CD4-positive, CD25-positive, alpha-beta regulatory T cell (primary cell): ENCODE measurements around the gene MAP3K14. TPM values are rescaled to one million over a fixed set of nuclear protein-coding genes. Genes with fewer than 3 reads are reported as not detected.

Experiments
- ATAC-seq, 2 donors: fragments of 150-1000 bp; cut with Tn5 transposase; one replicate each; pipeline ENCODE4 v1.10.0; 2021; ENCODE audit warnings: low read depth in 2 of 2, moderate number of reproducible peaks in 2 of 2, moderate library complexity in 1 of 2
- DNase-seq, 3 donors: peaks; one replicate each; pipeline versions ENCODE4 v3.0.0 to v3.0.0-alpha.2; 2012 to 2022; ENCODE audit warnings: mixed read lengths in 1 of 3
- H3K27ac ChIP-seq: one replicate; pipeline ENCODE4 v1.7.0; 2013; ENCODE audit warnings: mild to moderate bottlenecking, low read length; ENCODE audit not compliant: insufficient read depth, poor library complexity, severe bottlenecking
- H3K27me3 ChIP-seq: one replicate; pipeline ENCODE4 v1.7.0; 2013; ENCODE audit warnings: low read length; ENCODE audit not compliant: control insufficient read depth, insufficient read depth
- H3K36me3 ChIP-seq: one replicate; pipeline ENCODE4 v1.7.0; 2013; ENCODE audit warnings: mild to moderate bottlenecking, low read length, moderate library complexity; ENCODE audit not compliant: control insufficient read depth, insufficient read depth
- H3K4me1 ChIP-seq: 2 replicates; pipeline ENCODE4 v1.7.0; 2013; ENCODE audit warnings: mild to moderate bottlenecking, low read length; ENCODE audit not compliant: insufficient read depth, control insufficient read depth, poor library complexity, severe bottlenecking
- H3K4me3 ChIP-seq: one replicate; pipeline ENCODE4 v1.7.0; 2013; ENCODE audit warnings: low read depth, mild to moderate bottlenecking, low read length, moderate library complexity
- H3K9me3 ChIP-seq, 2 experiments: 1 replicate in 1 of 2; 2 replicates in 1 of 2; pipeline ENCODE4 v1.7.0; 2013; ENCODE audit warnings: low read length in 2 of 2, mild to moderate bottlenecking in 1 of 2, moderate library complexity in 1 of 2; ENCODE audit not compliant: control insufficient read depth in 2 of 2
- H3K27ac Mint-ChIP-seq, 3 donors: one replicate each; pipeline ENCODE4 v1.8.0; 2020 to 2022; ENCODE audit warnings: mild to moderate bottlenecking in 3 of 3, mixed read lengths in 3 of 3, moderate library complexity in 2 of 3
- H3K27me3 Mint-ChIP-seq: one replicate; pipeline ENCODE4 v1.8.0; 2022; ENCODE audit warnings: mild to moderate bottlenecking, mixed read lengths
- H3K36me3 Mint-ChIP-seq: one replicate; pipeline ENCODE4 v1.8.0; 2020; ENCODE audit warnings: mixed read lengths
- H3K4me1 Mint-ChIP-seq, 4 donors: one replicate each; pipeline ENCODE4 v1.8.0; 2020 to 2022; ENCODE audit warnings: mixed read lengths in 4 of 4, mild to moderate bottlenecking in 1 of 4
- H3K4me3 Mint-ChIP-seq, 4 donors: one replicate each; pipeline ENCODE4 v1.8.0; 2020 to 2022; ENCODE audit warnings: mild to moderate bottlenecking in 4 of 4, mixed read lengths in 4 of 4, moderate library complexity in 3 of 4
- H3K9me3 Mint-ChIP-seq, 7 donors: one replicate each; pipeline ENCODE4 v1.8.0; 2020 to 2022; ENCODE audit warnings: mixed read lengths in 7 of 7, mild to moderate bottlenecking in 3 of 7, moderate library complexity in 2 of 7
- polyA plus RNA-seq, 4 donors: library from polyadenylated mRNA; unstranded; fragments of 300-500 nt; fragmentation: Illumina TruSeq; gene quantifications; one replicate each; pipeline ENCODE4 v1.2.3, GENCODE V29; 2021
- total RNA-seq: library from RNA; stranded (reverse); gene quantifications from one replicate; pipeline ENCODE4 v1.2.3, GENCODE V29; 2022

The MAP3K14 gene
- total and polyA plus RNA-seq, 5 donors from 2014 or later = 5.9 to 61.3 (median 7.2) TPM

- DNase-seq (no peak), ATAC-seq (no peak)
- Mint-ChIP-seq H3K4me3 (no peak overlapping the region), H3K27ac (peak overlapping the region in 1 of 3 donors; percentile 23), H3K36me3 (peaks cover 21% of the 10 kb centered on the region), H3K9me3 (no peaks in the 10 kb centered on the region), H3K27me3 (no peaks in the 10 kb centered on the region), H3K4me1 (peaks cover 0 to 21% (median 7%) of the 10 kb centered on the region in 4 donors)
- peaks cover 79% of the 10 kb centered on the region for H3K36me3 ChIP-seq
- H3K27ac ChIP-seq = no peak overlapping the region
- H3K9me3 ChIP-seq = no peaks in the 10 kb centered on the region
- H3K4me1 ChIP-seq = peaks cover 17% of the 10 kb centered on the region
- no peak overlapping the region for H3K4me3 ChIP-seq
- no peaks in the 10 kb centered on the region for H3K27me3 ChIP-seq
Observed at GRCh38 chr17:45266372-45266926, 50.4 kb downstream of the MAP3K14 start.

GRCh38 chr17:45265821-45266220 lies 51.0 kb downstream of the MAP3K14 start:
- Mint-ChIP-seq H3K36me3 (peaks cover 21% of the 10 kb centered on the region), H3K4me3 (no peak overlapping the region), H3K4me1 (peaks cover 0 to 24% (median 11%) of the 10 kb centered on the region in 4 donors), H3K27ac (peak overlapping the region in 1 of 3 donors; percentile 23), H3K27me3 (no peaks in the 10 kb centered on the region), H3K9me3 (no peaks in the 10 kb centered on the region)
- no peak for DNase-seq
- no peak for ATAC-seq
- peaks cover 75% of the 10 kb centered on the region for H3K36me3 ChIP-seq
- H3K4me3 ChIP-seq = no peak overlapping the region
- H3K27ac ChIP-seq = no peak overlapping the region
- no peaks in the 10 kb centered on the region for H3K27me3 ChIP-seq
- H3K9me3 ChIP-seq = no peaks in the 10 kb centered on the region
- H3K4me1 ChIP-seq = peaks cover 19% of the 10 kb centered on the region

- Histone ChIP-seq H3K27me3 (no peaks in the 10 kb centered on the region), H3K4me3 (no peak overlapping the region), H3K27ac (no peak overlapping the region), H3K4me1 (peaks cover 19% of the 10 kb centered on the region), H3K9me3 (no peaks in the 10 kb centered on the region), H3K36me3 (peaks cover 67% of the 10 kb centered on the region)
- H3K9me3 Mint-ChIP-seq = no peaks in the 10 kb centered on the region
- no peak overlapping the region for H3K4me3 Mint-ChIP-seq
- ATAC-seq (no peak), DNase-seq (no peak)
- H3K4me1 Mint-ChIP-seq = peaks cover 0 to 32% (median 16%) of the 10 kb centered on the region in 4 donors
- H3K27me3 Mint-ChIP-seq = no peaks in the 10 kb centered on the region
- peak overlapping the region in 1 of 3 donors; percentile 52 for H3K27ac Mint-ChIP-seq
- peaks cover 17% of the 10 kb centered on the region for H3K36me3 Mint-ChIP-seq
Observed at GRCh38 chr17:45264988-45265387, 51.8 kb downstream of the MAP3K14 start.

GRCh38 chr17:45264430-45264829 lies 52.4 kb downstream of the MAP3K14 start:
- peak overlapping the region in 1 of 3 donors; percentile 52 for H3K27ac Mint-ChIP-seq
- no peak for DNase-seq
- no peaks in the 10 kb centered on the region for H3K27me3 Mint-ChIP-seq
- Histone ChIP-seq H3K27me3 (no peaks in the 10 kb centered on the region), H3K4me3 (no peak overlapping the region), H3K4me1 (peaks cover 19% of the 10 kb centered on the region), H3K36me3 (peaks cover 61% of the 10 kb centered on the region), H3K27ac (no peak overlapping the region), H3K9me3 (no peaks in the 10 kb centered on the region)
- peaks cover 12% of the 10 kb centered on the region for H3K36me3 Mint-ChIP-seq
- peaks cover 0 to 32% (median 16%) of the 10 kb centered on the region in 4 donors for H3K4me1 Mint-ChIP-seq
- ATAC-seq = no peak
- H3K4me3 Mint-ChIP-seq = no peak overlapping the region
- H3K9me3 Mint-ChIP-seq = no peaks in the 10 kb centered on the region

- Mint-ChIP-seq H3K4me3 (peak overlapping the region in 3 of 4 donors; percentile 7 to 66 (median 11)), H3K4me1 (peaks cover 0 to 36% (median 21%) of the 10 kb centered on the region in 4 donors), H3K36me3 (peaks cover 8% of the 10 kb centered on the region), H3K9me3 (no peaks in the 10 kb centered on the region), H3K27ac (peak overlapping the region; percentile 52 to 88 (median 59)), H3K27me3 (no peaks in the 10 kb centered on the region)
- peaks cover 19% of the 10 kb centered on the region for H3K4me1 ChIP-seq
- no peak for ATAC-seq
- H3K36me3 ChIP-seq = peaks cover 52% of the 10 kb centered on the region
- no peak for DNase-seq
- no peak overlapping the region for H3K4me3 ChIP-seq
- H3K9me3 ChIP-seq = no peaks in the 10 kb centered on the region
- no peaks in the 10 kb centered on the region for H3K27me3 ChIP-seq
- no peak overlapping the region for H3K27ac ChIP-seq
Observed at GRCh38 chr17:45263477-45263860, 53.4 kb downstream of the MAP3K14 start.

GRCh38 chr17:45262516-45263476 lies 54.0 kb downstream of the MAP3K14 start:
- peak overlapping the region; percentile 32 to 89 (median 76) for H3K4me3 Mint-ChIP-seq
- no peak for ATAC-seq

GRCh38 chr17:45261577-45262515 lies 55.0 kb downstream of the MAP3K14 start, which contains the start of gene SPATA32:
TSS of gene SPATA32 (minus strand) at chr17:45262094. CDS start at chr17:45262016, 78 bp downstream.
- H3K4me3 ChIP-seq = peak within 1 kb of the TSS; percentile 53
- Mint-ChIP-seq H3K27ac (peak within 1 kb of the TSS; percentile 80 to 88 (median 80)), H3K4me3 (peak within 1 kb of the TSS; percentile 66 to 89 (median 86)), H3K9me3 (no peaks in the 10 kb centered on the region), H3K36me3 (no peaks in the 10 kb centered on the region), H3K4me1 (peaks cover 0 to 42% (median 22%) of the 10 kb centered on the region in 4 donors), H3K27me3 (no peaks in the 10 kb centered on the region)
- ATAC-seq (peak; percentile 87), DNase-seq (peak; percentile 41 to 84 (median 68))
- H3K27me3 ChIP-seq = no peaks in the 10 kb centered on the region
- H3K4me1 ChIP-seq = peaks cover 21% of the 10 kb centered on the region
- H3K27ac ChIP-seq = peak within 1 kb of the TSS; percentile 73
- no peaks in the 10 kb centered on the region for H3K9me3 ChIP-seq
- peaks cover 35% of the 10 kb centered on the region for H3K36me3 ChIP-seq

More at GRCh38 chr17:45262516-45263476, 54.0 kb downstream of the MAP3K14 start:
- Histone ChIP-seq H3K36me3 (peaks cover 45% of the 10 kb centered on the region), H3K27ac (peak overlapping the region; percentile 73), H3K27me3 (no peaks in the 10 kb centered on the region), H3K9me3 (no peaks in the 10 kb centered on the region), H3K4me3 (no peak overlapping the region), H3K4me1 (peaks cover 19% of the 10 kb centered on the region)
- peaks cover 0 to 36% (median 21%) of the 10 kb centered on the region in 4 donors for H3K4me1 Mint-ChIP-seq
- peak overlapping the region; percentile 52 to 88 (median 59) for H3K27ac Mint-ChIP-seq
- no peak for DNase-seq
- H3K9me3 Mint-ChIP-seq = no peaks in the 10 kb centered on the region
- peaks cover 4% of the 10 kb centered on the region for H3K36me3 Mint-ChIP-seq
- no peaks in the 10 kb centered on the region for H3K27me3 Mint-ChIP-seq
